K562 (cell line): ENCODE results near the gene IQCK. TPM values are rescaled to one million over a fixed set of nuclear protein-coding genes. Genes with fewer than 3 reads are reported as not detected.

ENCODE experiments used
- ATAC-seq: fragments of 200-7000 bp; cut with Tn5 transposase; 3 replicates; pipeline ENCODE4 v1.9.1; 2020; ENCODE audit warnings: moderate library complexity
- BruUV-seq: library from RNA; stranded (reverse); fragments of 400-500 nt; replicated peaks from 2 replicates; lab custom pipeline; 2021; lab: Mats Ljungman, UMichigan
- CTCF ChIA-PET: fragments of 300-600 bp; formaldehyde crosslinking; extraction: SDS; loops from one replicate; lab custom pipeline; 2021; ENCODE audit warnings: low intra/inter-chr PET ratio; lab: Yijun Ruan, JAX
- POLR2A ChIA-PET: fragments of 300-600, 350-650 bp; sonication (Branson Sonifier 250); formaldehyde crosslinking; extraction: SDS; loops from one replicate; lab custom pipeline; 2021; ENCODE audit warnings: antibody characterized with exemption, inconsistent platforms; lab: Yijun Ruan, JAX
- DNase-seq, 4 experiments: peaks; one replicate each; pipeline versions ENCODE4 v3.0.0 to v3.0.0-alpha.2; 2011 to 2018; ENCODE audit warnings: low spot score in 3 of 4, mixed read lengths in 3 of 4; ENCODE audit errors: extremely low read depth in 1 of 4
- FAIRE-seq: peaks from 2 replicates; lab custom pipeline; 2011; peaks lifted over from hg19 to GRCh38; lab: Jason Lieb, UNC
- H2AFZ ChIP-seq: 2 replicates; pipeline ENCODE4 v1.6.0; 2011; ENCODE audit warnings: low read depth, low read length, control low read depth, inconsistent platforms
- H3K27ac ChIP-seq: fragments of 200-600 bp; 3 replicates; pipeline ENCODE4 v1.8.0; 2011; ENCODE audit warnings: low read depth, mild to moderate bottlenecking, control low read depth, inconsistent platforms, low read length, moderate library complexity, mixed read lengths; ENCODE audit errors: extremely low read depth
- H3K27me3 ChIP-seq, 2 experiments: fragments of 300-600 bp in 1 of 2; 2 replicates in 1 of 2; 3 replicates in 1 of 2; pipeline versions ENCODE4 v1.6.0 to v1.8.0; 2011; ENCODE audit warnings: inconsistent platforms in 2 of 2, low read length in 2 of 2, mild to moderate bottlenecking in 1 of 2, mixed read lengths in 1 of 2, moderate library complexity in 1 of 2; ENCODE audit not compliant: control insufficient read depth in 2 of 2, insufficient read depth in 2 of 2
- H3K36me3 ChIP-seq: fragments of 300-600 bp; 3 replicates; pipeline ENCODE4 v1.8.0; 2011; ENCODE audit warnings: mild to moderate bottlenecking, low read length, inconsistent platforms; ENCODE audit not compliant: control insufficient read depth, insufficient read depth
- H3K4me1 ChIP-seq, 2 experiments: fragments of 200-600 bp in 1 of 2; replicated peaks in 1 of 2; 2 replicates in 1 of 2; 3 replicates in 1 of 2; pipeline versions ENCODE4 v1.5.1 to v1.8.0; 2011; ENCODE audit warnings: inconsistent platforms in 2 of 2, low read length in 2 of 2, mild to moderate bottlenecking in 1 of 2, mixed read lengths in 1 of 2, moderate library complexity in 1 of 2; ENCODE audit not compliant: control insufficient read depth in 2 of 2, insufficient read depth in 2 of 2
- H3K4me2 ChIP-seq: 2 replicates; pipeline ENCODE4 v1.6.1; 2011; ENCODE audit warnings: low read length, control low read depth, inconsistent platforms, mixed read lengths; ENCODE audit not compliant: insufficient read depth
- H3K4me3 ChIP-seq: fragments of 200-600 bp; sonication (generic), shearing (Covaris generic); 2 replicates; pipeline ENCODE4 v1.5.1; 2016; ENCODE audit warnings: control low read depth, inconsistent platforms
- H3K79me2 ChIP-seq: fragments of 200-600 bp; 3 replicates; pipeline ENCODE4 v1.8.0; 2011; ENCODE audit warnings: low read length, inconsistent platforms; ENCODE audit not compliant: control insufficient read depth, insufficient read depth
- H3K9ac ChIP-seq, 2 experiments: 2 replicates each; pipeline versions ENCODE4 v1.6.0 to v1.6.1; 2011; ENCODE audit warnings: low read depth in 2 of 2, low read length in 2 of 2, control low read depth in 1 of 2, inconsistent platforms in 1 of 2, mild to moderate bottlenecking in 1 of 2, mixed read lengths in 1 of 2; ENCODE audit not compliant: insufficient read depth in 1 of 2
- H3K9me1 ChIP-seq: one replicate; pipeline ENCODE4 v1.6.0; 2011; ENCODE audit warnings: inconsistent platforms, mild to moderate bottlenecking, low read length, moderate library complexity; ENCODE audit not compliant: control insufficient read depth, insufficient read depth
- H3K9me3 ChIP-seq: replicated peaks from 2 replicates; pipeline ENCODE4 v1.5.1; 2011; ENCODE audit warnings: low read depth, low read length, inconsistent platforms; ENCODE audit not compliant: control insufficient read depth, insufficient read depth
- H4K20me1 ChIP-seq: replicated peaks from 2 replicates; pipeline ENCODE4 v1.6.1; 2011; ENCODE audit warnings: low read length, inconsistent platforms, mixed read lengths; ENCODE audit not compliant: control insufficient read depth, insufficient read depth
- ESRRA ChIP-seq: fragments of 450-650 bp; IDR thresholded peaks from 2 replicates; pipeline ENCODE4 v1.6.1; 2014; ENCODE audit warnings: low read depth, mild to moderate bottlenecking, moderate library complexity, borderline replicate concordance
- RREB1 ChIP-seq: fragments of 250-450 bp; sonication (Bioruptor Pico); IDR thresholded peaks from 2 replicates; pipeline ENCODE4 v1.4.0; 2020
- ZFX ChIP-seq: sonication (generic); formaldehyde crosslinking; IDR thresholded peaks from 2 replicates; pipeline ENCODE4 v1.8.0; 2022; ENCODE audit warnings: mild to moderate bottlenecking, missing genetic modification reagents, moderate library complexity
- ZNF311 ChIP-seq: fragments of 250-450 bp; sonication (Bioruptor Pico); IDR thresholded peaks from 2 replicates; pipeline ENCODE4 v1.4.0; 2020; ENCODE audit warnings: mild to moderate bottlenecking, moderate library complexity
- WGBS: fragments of 100-300 bp; shearing (Covaris generic); methylation state at CpG from one replicate; pipeline ENCODE4 v1.1.6; 2016; ENCODE audit warnings: low coverage, mixed read lengths; ENCODE audit not compliant: insufficient coverage; ENCODE audit errors: missing lambda C conversion rate; 5-methylcytosine and 5-hydroxymethylcytosine counted together
- in situ Hi-C: fragments of 300-500 bp; cut with MboI; formaldehyde crosslinking; loops from 4 replicates; pipeline ENCODE4 v1.15.0; 2018; ENCODE audit warnings: inconsistent platforms, mixed read lengths
- intact Hi-C: fragments of 100-400 bp; cut with micrococcal nuclease; formaldehyde crosslinking; loops from 2 replicates; pipeline ENCODE4 v1.14.2; 2022
- polyA plus RNA-seq, 8 experiments: library from polyadenylated mRNA; depleted of rRNA in 4 of 8; stranded (reverse) in 5 of 8; unstranded in 3 of 8; fragments of >200 nt; fragmentation: Nextera tagmentation in 2 of 8; fragmentation: Illumina TruSeq in 1 of 8; extraction: Ambion mirVana in 2 of 8; extraction: Trizol in 1 of 8; gene quantifications; 2 replicates each; pipeline versions ENCODE4 v1.2.1 to v1.2.3, GENCODE V29; 2011 to 2014; ENCODE audit warnings: inconsistent platforms in 1 of 8, missing spikeins in 1 of 8
- total RNA-seq, 7 experiments: library from RNA; depleted of rRNA in 6 of 7; stranded (reverse); fragments of >200 nt in 6 of 7; fragmentation: Illumina TruSeq in 2 of 7; extraction: Trizol in 2 of 7; gene quantifications; 2 replicates each; pipeline versions ENCODE4 v1.2.1 to v1.2.3, GENCODE V29; 2011 to 2021; ENCODE audit warnings: low replicate concordance in 1 of 7

Gene IQCK
- total and polyA plus RNA-seq, 9 of the 15 experiments (the other 6 are each of a cell fraction or from before 2014, with no cell fraction given), result 5.2 to 12.2 (median 7.3) TPM

DNA sequence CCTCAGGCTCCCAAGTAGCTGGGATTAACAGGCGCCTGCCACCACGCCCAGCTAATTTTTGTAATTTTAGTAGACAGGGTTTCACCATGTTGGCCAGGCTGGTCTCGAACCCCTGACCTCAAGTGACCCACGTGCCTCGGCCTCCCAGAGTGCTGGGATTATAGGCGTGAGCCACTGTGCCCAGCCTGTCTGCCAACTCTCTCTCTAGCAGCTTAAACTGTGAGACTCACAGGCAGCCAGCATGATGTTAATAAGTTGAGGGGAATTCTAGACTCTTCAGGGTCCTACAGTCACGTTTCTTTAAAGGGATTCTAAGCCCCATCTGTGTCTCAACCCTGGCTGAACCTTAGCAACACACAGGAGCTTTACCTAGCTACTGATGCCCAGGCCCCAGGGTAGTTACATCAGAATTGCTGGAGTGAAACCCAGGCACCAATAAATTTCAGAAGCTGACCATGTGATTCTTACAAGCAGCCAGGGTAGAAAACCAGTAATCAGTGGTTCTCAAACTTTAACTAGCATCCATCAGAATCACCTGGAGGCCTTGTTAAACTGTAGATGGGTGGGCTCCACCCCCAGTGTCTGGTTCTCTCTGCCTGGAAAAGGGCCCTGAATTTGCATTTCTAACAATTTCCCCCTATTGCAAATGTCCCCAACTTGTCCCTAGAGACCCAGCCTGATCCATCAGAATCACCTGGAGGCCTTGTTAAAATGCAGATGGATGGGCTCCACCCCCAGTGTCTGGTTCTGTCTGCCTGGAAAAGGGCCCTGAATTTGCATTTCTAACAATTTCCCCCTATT lies 135.9 kb downstream of the IQCK start:
- ChIA-PET POLR2A (interaction anchor here (0.6 kb wide), 1 partner anchor 9 kb away, joined by 3 read pairs; no protein-coding TSS in a partner anchor), CTCF (no interaction called here)
- intact Hi-C loops (no loop called here), in situ Hi-C loops (no loop called here)
- FAIRE-seq (no peak), DNase-seq (no peak), ATAC-seq (no peak)
- H3K4me3 ChIP-seq, result no peak overlapping the region
- H3K4me2 ChIP-seq, result no peak overlapping the region
- no peaks in the 10 kb centered on the region for H3K9me3 ChIP-seq
- H3K9ac ChIP-seq, result no peak overlapping the region
- no peaks in the 10 kb centered on the region for H4K20me1 ChIP-seq
- H3K27ac ChIP-seq, result no peak overlapping the region
- no TSS peak for BruUV-seq
- H3K36me3 ChIP-seq, result no peaks in the 10 kb centered on the region
- WGBS, result 10% methylated on average over 7 of the region's 7 CpGs
- no peak for TF ChIP-seq ZFX
- no peak for TF ChIP-seq RREB1 (CRISPR knock-in tag)
- no peak for TF ChIP-seq ESRRA
- no peak for TF ChIP-seq ZNF311
- TF ChIP-seq, all 486 proteins: peak for 0
- Histone ChIP-seq H3K27me3 (peaks cover 2 to 6% of the 10 kb centered on the region in 2 experiments; a peak in 1 of 5 replicates), H3K79me2 (no peaks in the 10 kb centered on the region), H3K4me1 (no peaks in the 10 kb centered on the region), H3K9me1 (no peaks in the 10 kb centered on the region), H2AFZ (no peak overlapping the region)
